ENCODE results near the gene ASCL1. TPM values are rescaled to one million over a fixed set of nuclear protein-coding genes. Genes with fewer than 3 reads are reported as not detected.

ASCL1 gene
- total and polyA plus RNA-seq, 10 donors: 0.02 TPM; not detected in 9

GRCh38 chr12:102977945-102978706 is 20.7 kb downstream of the ASCL1 start:
- Histone ChIP-seq H3K27me3 (replicated peaks in 1 of 7) (peaks cover 0 to 9% (median 0%) of the 10 kb centered on the region in 7 donors), H3K4me1 (no peaks in the 10 kb centered on the region), H3K27ac (no peak overlapping the region), H3K4me3 (no peak overlapping the region), H3K9me3 (no peaks in the 10 kb centered on the region), H3K36me3 (no peaks in the 10 kb centered on the region)
- 68 to 87% (median 79%) methylated on average over 16 of the region's 16 CpGs for WGBS, 5 donors
- TF ChIP-seq POLR2AphosphoS5 (IDR thresholded peaks at IDR 0.05) (no peak), POLR2A (IDR thresholded peaks at IDR 0.05) (no peak)
- TF ChIP-seq, protein P1, sequence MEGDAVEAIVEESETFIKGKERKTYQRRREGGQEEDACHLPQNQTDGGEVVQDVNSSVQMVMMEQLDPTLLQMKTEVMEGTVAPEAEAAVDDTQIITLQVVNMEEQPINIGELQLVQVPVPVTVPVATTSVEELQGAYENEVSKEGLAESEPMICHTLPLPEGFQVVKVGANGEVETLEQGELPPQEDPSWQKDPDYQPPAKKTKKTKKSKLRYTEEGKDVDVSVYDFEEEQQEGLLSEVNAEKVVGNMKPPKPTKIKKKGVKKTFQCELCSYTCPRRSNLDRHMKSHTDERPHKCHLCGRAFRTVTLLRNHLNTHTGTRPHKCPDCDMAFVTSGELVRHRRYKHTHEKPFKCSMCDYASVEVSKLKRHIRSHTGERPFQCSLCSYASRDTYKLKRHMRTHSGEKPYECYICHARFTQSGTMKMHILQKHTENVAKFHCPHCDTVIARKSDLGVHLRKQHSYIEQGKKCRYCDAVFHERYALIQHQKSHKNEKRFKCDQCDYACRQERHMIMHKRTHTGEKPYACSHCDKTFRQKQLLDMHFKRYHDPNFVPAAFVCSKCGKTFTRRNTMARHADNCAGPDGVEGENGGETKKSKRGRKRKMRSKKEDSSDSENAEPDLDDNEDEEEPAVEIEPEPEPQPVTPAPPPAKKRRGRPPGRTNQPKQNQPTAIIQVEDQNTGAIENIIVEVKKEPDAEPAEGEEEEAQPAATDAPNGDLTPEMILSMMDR (IDR thresholded peaks at IDR 0.05 in 8 of 11, conservative IDR thresholded peaks at IDR 0.05 in 3 of 11): no peak
- no peak for DNase-seq
- intact Hi-C loops (cut with DNase I; ENCODE audit: low total_unique reads): no loop called here

GRCh38 chr12:102980350-102980749 is 22.9 kb downstream of the ASCL1 start:
- H3K27me3 ChIP-seq (replicated peaks in 1 of 7): peaks cover 0 to 10% (median 0%) of the 10 kb centered on the region in 7 donors
- no peak overlapping the region for H3K4me3 ChIP-seq
- no peaks in the 10 kb centered on the region for H3K4me1 ChIP-seq
- H3K27ac ChIP-seq: no peak overlapping the region
- intact Hi-C loops (cut with DNase I; ENCODE audit: low total_unique reads): no loop called here
- H3K36me3 ChIP-seq: no peaks in the 10 kb centered on the region
- no peaks in the 10 kb centered on the region for H3K9me3 ChIP-seq
- TF ChIP-seq POLR2AphosphoS5 (IDR thresholded peaks at IDR 0.05) (no peak), POLR2A (IDR thresholded peaks at IDR 0.05) (no peak)
- TF ChIP-seq, protein P1 (IDR thresholded peaks at IDR 0.05 in 8 of 11, conservative IDR thresholded peaks at IDR 0.05 in 3 of 11): no peak
- DNase-seq: no peak
- WGBS, 5 donors: 83 to 95% (median 93%) methylated on average over 1 of the region's 1 CpG

- Histone ChIP-seq H3K27ac (no peak overlapping the region), H3K4me3 (no peak overlapping the region), H3K27me3 (replicated peaks in 1 of 7) (peaks cover 0 to 3% (median 0%) of the 10 kb centered on the region in 7 donors), H3K4me1 (no peaks in the 10 kb centered on the region), H3K9me3 (no peaks in the 10 kb centered on the region), H3K36me3 (no peaks in the 10 kb centered on the region)
- WGBS, 5 donors: 67 to 76% (median 68%) methylated on average over 2 of the region's 2 CpGs
- intact Hi-C loops (cut with DNase I; ENCODE audit: low total_unique reads): no loop called here
- no peak for TF ChIP-seq POLR2AphosphoS5 (IDR thresholded peaks at IDR 0.05)
- no peak for TF ChIP-seq POLR2A (IDR thresholded peaks at IDR 0.05)
- TF ChIP-seq, protein P1 (IDR thresholded peaks at IDR 0.05 in 8 of 11, conservative IDR thresholded peaks at IDR 0.05 in 3 of 11): no peak
- DNase-seq: no peak
Measured at GRCh38 chr12:102990419-102990818, 32.9 kb downstream of the ASCL1 start.

DNA sequence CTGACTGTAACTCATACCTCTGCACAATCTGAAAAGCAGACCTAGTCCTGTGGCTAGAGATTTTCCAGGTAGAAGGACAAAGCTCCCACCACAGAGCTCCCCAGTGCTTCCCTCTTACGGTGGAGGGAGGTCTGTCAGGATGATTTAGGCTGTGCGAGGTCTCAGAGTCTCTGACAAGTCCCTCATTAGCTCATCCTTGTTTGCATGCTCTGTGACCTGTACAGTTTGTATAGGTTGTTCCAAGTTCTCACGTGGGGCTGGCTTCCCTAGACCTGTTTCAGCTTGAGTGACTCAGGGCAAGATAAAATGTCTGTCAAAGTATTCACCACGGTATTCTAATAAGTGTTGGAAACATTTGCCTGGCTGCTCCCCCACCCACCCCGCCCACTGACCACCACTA is 34.8 kb downstream of the ASCL1 start:
- TF ChIP-seq POLR2AphosphoS5 (IDR thresholded peaks at IDR 0.05) (no peak), POLR2A (IDR thresholded peaks at IDR 0.05) (no peak)
- TF ChIP-seq, protein P1 (IDR thresholded peaks at IDR 0.05 in 8 of 11, conservative IDR thresholded peaks at IDR 0.05 in 3 of 11): no peak

More for the DNA sequence above, 34.8 kb downstream of the ASCL1 start:
- Histone ChIP-seq H3K27ac (no peak overlapping the region), H3K27me3 (replicated peaks in 1 of 7) (no peaks in the 10 kb centered on the region), H3K4me3 (no peak overlapping the region), H3K36me3 (no peaks in the 10 kb centered on the region), H3K4me1 (no peaks in the 10 kb centered on the region), H3K9me3 (peaks cover 0 to 10% (median 3%) of the 10 kb centered on the region in 8 donors)
- intact Hi-C loops (cut with DNase I; ENCODE audit: low total_unique reads): no loop called here
- DNase-seq: no peak
- WGBS, 5 donors: 47 to 57% (median 52%) methylated on average over 5 of the region's 5 CpGs
